GM18526 (cell line): ENCODE results near the gene EXOC3L1.

ENCODE experiments used
- POLR2A ChIP-seq: IDR thresholded peaks from 3 replicates; pipeline ENCODE4 v1.6.1; 2011; ENCODE audit not compliant: insufficient read length; ENCODE audit errors: extremely low read depth

Gene EXOC3L1

DNA sequence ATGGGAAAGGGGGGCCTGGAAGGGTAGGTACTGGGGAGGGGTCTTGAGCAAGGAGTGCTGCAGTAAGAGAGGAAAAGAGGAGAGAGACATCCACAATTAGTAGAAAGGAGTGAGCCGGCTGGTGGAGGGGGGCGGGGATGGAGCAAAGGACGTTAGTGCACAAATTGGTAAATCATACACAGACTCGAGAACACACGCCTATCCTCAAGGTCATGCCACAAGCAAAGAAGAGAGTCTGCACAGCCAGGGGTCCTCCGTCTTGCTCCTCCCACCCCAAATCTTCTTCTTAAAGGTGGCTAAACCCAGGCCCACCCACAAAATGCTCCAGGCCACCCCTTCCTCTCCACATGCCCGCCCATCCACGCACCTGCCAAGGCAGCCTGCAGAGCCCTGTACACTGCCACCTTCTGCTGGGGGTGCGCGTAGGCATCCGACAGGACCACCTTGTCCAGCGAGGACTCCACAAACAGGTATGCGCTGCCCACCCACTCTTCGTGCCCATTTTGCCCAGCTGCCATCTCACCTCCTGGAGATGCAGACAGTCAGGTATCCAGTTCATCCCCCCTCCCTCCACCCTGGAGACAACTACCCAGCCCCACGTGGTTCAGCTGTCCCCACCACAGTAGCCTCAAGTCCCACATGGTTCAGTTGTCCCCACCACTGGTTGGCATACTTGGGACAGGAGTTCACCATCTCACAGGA, 33.6 kb downstream of the EXOC3L1 start:
- no peak for TF ChIP-seq POLR2A

DNA sequence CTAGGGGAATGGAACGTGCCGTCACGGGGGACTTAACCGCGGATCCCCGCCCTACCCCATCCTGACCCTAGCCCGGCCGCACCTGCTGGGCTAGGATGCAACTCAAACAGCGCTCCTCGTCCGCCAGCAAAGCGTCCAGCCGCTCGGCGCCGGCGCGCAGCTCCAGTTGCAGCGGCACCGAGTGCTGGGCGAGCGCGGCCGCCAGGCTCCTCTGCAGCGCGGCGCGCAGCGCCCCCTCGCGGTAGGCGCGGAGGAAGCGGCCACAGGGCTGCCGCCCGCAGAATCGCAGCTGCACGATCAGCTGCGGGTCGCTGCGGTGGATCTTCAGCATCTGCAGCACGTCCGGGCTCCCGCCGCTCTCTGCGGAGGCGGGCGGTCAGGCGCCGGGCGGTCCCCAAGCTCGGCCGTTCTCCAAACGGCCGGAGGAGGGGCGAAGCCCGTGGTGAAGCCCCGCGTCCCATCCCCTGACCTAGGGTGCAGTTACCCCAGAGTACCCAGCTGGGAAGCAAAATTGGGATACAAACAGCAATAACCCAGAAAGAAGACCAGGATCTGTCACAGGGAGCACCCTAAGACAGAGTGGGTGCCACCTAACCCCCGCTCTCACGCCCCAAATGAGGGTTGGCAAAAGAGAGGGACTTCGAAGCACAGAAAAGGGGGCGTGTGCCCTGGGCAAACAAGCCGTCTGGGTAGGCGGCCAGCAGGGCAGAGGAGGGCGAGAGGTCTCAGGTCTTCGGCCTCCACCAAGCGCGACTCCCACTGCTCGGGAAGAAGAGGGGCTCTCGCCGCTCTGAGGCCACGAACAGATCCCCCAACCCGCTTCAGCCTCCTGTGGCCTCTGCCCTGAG, 34.4 kb downstream of the EXOC3L1 start:
- TF ChIP-seq POLR2A: no peak

GRCh38 chr16:67154578-67155294, 35.2 kb downstream of the EXOC3L1 start:
- TF ChIP-seq POLR2A: no peak

GRCh38 chr16:67151431-67152097, 38.4 kb downstream of the EXOC3L1 start:
- no peak for TF ChIP-seq POLR2A

DNA sequence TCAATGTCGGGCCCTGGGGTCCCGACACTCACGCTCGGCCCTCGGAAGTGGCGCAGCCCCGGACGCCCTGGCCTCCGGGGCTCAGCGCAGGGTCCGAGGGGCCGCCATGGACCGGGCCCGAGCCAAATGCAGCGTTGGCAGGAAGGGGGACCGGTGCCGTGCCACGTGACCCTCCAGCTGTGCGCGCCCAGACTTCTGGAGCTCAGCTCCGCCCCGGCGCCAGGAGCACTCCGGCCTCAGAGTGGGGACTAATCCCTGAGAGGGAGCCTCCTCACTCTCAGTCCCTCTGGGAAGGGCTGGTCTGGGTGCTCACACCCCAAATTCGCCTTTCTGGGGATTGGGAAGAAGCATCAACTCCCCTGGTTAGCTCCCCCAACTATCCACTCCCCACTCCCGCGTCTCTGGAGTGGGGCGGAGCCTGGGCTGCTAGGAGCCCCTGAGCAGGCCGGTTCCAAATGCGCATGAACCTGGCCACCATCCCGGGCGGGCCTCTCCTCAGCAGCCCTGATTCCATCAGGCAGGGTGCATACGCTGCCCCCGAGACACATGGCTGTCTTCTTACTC, 39.0 kb downstream of the EXOC3L1 start, which contains the start of gene B3GNT9:
TSS of gene B3GNT9 (minus strand) at position 166 of the 564 bp plus-strand sequence. CDS start 513 bp downstream, outside the sequence.
- peak; percentile 39 for TF ChIP-seq POLR2A

GRCh38 chr16:67150047-67150832, 39.7 kb downstream of the EXOC3L1 start:
- TF ChIP-seq POLR2A: no peak

GRCh38 chr16:67149276-67150046, 40.5 kb downstream of the EXOC3L1 start:
- TF ChIP-seq POLR2A: no peak

DNA sequence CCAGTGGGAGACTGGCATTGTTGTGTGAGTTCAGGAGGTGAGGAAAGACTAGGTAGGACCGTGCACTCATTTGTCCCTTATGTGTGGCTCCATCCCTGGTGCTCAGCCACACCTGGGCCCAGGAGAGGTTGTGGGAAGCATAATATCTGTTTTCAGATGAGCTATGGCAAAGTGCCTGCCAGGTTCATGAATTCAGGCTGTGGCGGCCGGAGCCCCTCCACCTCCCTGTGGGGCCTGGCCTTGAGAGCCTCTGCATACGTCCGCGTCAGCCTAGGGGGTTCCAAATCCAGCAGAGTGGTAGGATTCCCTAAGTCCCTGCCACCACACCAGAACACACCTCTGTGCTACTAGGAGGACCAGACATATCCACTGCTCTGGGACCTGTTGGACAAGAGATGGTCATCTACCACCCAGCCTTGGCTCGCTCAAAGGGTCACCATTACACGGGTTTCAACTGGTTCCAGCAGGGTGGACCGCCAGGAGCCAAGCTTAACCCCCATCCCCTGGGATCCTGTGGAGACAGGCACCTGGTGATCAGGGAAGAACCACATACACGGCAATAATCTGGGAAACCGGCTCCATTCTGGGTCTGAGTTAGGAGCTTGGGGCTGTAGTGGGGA, 41.2 kb downstream of the EXOC3L1 start:
- TF ChIP-seq POLR2A: no peak

DNA sequence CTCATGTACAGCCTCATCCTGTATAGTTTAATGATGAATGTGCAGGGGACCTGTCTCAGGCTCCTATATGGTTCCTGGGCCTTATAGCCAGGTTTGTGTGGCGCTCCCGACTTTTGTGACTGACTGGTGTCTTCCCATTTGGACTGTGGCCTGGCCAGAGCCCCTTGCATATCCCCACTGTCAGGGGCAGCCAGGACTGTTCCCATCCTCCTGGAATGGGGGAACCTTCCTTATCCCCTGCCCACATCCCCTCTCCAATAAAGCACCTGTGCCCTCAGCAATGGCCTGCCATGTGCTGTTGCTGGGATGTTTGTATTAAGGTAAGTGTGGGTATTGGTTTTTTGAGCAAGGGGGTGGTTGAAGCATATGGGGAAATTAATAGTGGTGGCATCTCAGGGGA, 41.7 kb downstream of the EXOC3L1 start:
- no peak for TF ChIP-seq POLR2A

GRCh38 chr16:67147437-67148140, 42.3 kb downstream of the EXOC3L1 start:
- no peak for TF ChIP-seq POLR2A

- no peak for TF ChIP-seq POLR2A
Measured at GRCh38 chr16:67146523-67147357, 43.2 kb downstream of the EXOC3L1 start.
